ENCODE measurements around the gene GALM. TPM values are rescaled to one million over a fixed set of nuclear protein-coding genes. Genes with fewer than 3 reads are reported as not detected.
"Not testable (repeated sequence)": the region's sequence is repeated elsewhere in the genome, so short reads cannot be mapped to it uniquely, and the experiment has no call there.

GALM gene
- total RNA-seq, 1 donor from 2014 or later = 2.9 TPM

DNA sequence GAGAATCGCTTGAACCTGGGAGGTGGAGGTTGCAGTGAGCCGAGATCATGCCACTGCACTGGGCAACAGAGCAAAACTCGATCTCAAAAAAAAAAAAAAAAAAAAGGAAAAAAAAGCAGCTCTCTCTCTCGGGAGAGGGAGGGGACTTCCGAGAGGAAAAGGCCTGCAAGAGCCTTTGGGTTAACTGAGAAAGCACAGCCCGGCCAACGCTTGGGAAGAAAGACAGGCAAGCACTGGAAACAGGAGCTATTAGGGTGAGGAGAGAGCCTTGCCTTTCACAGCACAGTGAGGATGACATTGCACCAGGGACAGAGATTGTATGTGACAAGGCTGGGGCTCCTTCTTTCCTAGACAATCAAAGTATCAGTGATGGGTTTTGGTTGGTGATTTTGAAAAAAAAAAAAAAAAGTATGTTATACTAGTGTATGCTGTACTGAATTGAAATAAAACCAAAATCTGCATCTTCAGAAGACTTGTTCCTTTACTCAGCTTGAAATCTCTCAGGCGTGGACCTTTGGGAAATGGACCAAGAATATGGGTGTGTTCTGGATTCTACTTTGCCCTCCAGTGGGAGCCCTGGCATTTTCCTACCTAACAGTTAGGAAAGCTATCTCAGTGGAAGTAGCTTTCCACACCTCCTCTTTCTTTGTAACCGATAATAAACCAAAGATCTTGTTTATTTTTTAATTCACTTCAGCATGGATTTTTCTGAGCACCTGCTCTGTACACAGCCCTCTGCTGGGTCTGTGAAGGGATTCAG lies 68.6 kb downstream of the GALM start:
- DNase-seq (ENCODE audit: low spot score in 2 of 2) (no peak), FAIRE-seq (no peak)

DNA sequence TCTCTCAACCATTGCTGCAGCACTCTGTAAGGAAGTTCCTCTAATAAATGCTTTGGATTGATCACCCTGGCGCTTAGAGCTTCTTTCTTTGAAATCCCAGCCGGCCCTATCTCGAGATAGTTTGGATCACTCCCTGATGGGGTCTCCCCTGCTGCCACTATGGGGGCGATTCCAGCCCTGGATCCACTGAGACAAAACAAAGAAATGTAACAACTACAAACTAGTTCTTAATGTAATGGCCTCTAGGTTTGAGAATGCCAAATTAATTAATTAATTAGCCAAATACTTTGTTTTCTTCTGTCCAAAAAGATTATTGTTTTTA lies 70.0 kb downstream of the GALM start:
- FAIRE-seq = no peak
- no peak for DNase-seq (ENCODE audit: low spot score in 2 of 2)

DNA sequence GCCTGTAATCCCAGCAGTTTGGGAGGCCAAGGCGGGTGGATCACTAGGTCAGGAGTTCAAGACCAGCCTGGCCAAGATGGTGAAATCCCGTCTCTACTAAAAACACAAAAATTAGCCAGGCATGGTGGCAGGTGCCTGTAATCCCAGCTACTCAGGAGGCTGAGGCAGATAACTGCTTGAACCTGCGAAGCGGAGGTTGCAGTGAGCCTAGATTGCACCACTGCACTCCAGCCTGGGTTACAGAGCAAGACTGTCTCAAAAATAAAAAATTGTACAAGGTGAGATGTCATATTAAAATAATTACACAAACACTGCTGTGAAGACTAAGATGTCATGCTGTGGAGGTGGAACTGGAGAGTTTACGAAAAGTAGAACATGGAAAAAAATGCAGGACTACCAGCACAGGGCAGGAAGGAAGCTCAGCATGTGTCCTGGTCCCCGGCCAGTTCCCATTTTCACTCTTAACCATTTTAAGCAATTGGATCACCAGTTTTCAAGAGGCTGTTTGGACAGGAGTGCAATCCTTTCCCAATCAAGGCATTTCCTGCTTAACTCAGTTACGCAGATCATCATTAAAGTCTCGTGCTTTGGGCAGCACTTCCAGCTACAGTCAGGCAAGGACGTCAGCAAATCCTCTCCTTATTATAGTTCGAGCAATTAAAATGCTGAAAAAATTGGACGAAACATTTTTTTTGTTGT lies 71.2 kb downstream of the GALM start:
- not testable (repeated sequence) for FAIRE-seq
- DNase-seq (ENCODE audit: low spot score in 2 of 2) = peak in 1 of 2 donors; percentile 34

DNA sequence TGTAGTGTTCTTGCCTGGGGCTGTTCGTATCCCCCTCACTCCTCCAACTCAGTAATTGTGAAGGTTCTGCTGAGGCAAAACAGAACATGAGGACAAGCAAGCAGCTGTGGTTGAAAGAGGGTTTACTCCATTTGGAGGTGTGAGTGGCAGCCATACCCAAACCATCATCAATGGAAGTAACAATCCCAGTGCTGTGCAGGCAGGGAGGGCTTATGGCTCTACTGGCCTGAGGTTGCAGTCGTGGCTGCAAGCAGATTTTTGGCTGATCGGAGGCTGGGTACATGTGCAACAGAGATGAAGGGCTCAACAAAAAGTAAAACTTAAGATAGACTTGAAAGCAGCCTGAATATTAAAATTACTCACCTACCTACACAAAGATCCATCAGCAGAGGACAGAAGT lies 72.0 kb downstream of the GALM start:
- no peak for FAIRE-seq
- DNase-seq (ENCODE audit: low spot score in 2 of 2) = no peak

DNA sequence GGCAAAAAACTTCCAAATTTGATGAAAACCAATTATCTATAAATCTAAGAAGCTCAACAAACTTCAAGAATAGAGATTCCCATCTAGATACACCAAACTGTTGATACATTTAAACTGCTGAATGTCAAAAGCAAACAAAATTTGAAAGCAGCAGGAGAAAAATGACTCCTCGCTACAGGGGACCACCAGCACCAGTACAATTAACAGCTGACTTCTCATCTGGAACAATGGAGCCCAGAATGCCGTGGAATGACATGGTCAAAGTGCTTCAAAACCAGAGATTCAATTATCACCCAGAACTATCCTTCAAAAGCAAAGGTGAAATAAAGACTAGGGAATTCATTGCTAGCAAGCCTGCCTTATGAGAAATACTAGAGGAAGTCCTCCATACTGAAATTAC lies 73.6 kb downstream of the GALM start:
- DNase-seq (ENCODE audit: low spot score in 2 of 2) = no peak
- FAIRE-seq = no peak

- DNase-seq (ENCODE audit: low spot score in 2 of 2) = peak in 1 of 2 donors; percentile 30
- no peak for FAIRE-seq
Observed at GRCh38 chr2:38740851-38741731, 75.2 kb downstream of the GALM start.

GRCh38 chr2:38742797-38743559 lies 77.1 kb downstream of the GALM start:
- FAIRE-seq = no peak

DNA sequence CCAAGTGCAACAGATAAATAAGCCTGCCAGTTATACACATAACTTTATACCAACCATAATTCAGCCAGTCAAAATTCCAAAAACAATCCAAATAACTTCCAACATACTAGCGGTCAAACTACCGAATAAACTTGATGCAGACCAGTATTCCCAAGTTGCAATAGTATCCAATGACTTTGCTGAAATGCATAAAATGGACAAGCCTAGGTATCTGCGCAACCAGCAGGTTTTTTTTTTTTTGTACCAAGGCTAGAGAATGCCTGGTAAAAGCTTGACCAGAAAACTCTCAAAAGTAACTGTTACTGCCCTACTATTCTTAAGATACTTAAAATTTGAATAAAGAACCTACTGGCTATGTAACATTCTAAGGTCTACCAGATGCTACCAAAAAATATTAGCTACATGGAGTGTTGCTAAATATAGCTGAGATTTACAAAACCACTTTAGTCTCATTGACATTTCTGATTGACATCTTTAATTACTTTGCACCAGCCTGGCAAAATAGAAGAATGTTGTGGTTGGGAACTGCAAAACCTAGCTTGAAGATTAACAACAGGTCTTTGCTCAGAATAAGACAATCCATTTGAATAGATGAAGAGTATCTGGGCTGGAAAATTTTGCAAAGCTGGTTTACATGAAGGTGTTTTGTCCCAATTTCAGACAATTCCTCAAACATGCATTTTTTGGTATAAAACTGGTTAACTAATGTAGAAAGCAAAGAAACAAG lies 77.9 kb downstream of the GALM start:
- DNase-seq (ENCODE audit: low spot score in 2 of 2) (no peak), FAIRE-seq (no peak)

More at GRCh38 chr2:38742797-38743559, 77.1 kb downstream of the GALM start:
- DNase-seq (ENCODE audit: low spot score in 2 of 2) = no peak

DNA sequence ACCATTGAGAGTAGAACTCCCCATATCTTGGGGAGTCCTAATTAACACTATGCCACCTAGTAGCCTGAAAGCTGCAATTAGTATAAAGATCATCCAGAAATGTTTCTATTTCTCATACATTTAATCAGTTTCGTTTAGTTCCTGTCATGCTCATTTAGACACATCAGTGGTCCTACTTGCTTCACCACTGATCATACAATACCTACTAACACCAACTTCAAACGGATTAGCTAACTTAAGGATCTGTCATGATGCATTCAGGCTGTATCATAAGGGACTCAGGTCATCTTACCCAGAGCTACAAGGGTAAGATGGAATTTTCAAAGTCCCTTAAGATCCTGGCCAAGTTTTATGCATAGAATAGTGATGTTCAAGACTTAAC lies 78.5 kb downstream of the GALM start:
- FAIRE-seq (no peak), DNase-seq (ENCODE audit: low spot score in 2 of 2) (no peak)

DNA sequence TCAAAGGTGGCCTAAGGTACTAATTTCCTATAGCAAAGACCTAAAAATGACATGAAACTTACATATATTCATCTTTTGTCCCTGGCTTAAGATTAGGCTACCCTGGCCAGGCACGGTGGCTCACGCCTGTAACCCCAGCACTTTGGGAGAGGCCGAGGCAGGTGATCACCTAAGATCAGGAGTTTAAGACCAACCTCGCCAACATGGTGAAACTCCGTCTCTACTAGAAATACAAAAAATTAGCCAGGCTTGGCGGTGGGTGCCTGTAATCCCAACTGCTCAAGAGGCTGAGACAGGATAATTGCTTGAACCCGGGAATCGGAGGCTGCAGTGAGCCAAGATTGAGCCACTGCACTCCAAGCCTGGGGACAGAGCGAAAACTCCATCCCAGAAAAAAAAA lies 79.4 kb downstream of the GALM start:
- no peak for FAIRE-seq
- DNase-seq (ENCODE audit: low spot score in 2 of 2) = no peak

GRCh38 chr2:38747007-38747424 lies 81.1 kb downstream of the GALM start:
- no peak for FAIRE-seq

GRCh38 chr2:38747819-38748218 lies 81.9 kb downstream of the GALM start:
- DNase-seq (ENCODE audit: low spot score in 2 of 2) (no peak), FAIRE-seq (no peak)

More at GRCh38 chr2:38747007-38747424, 81.1 kb downstream of the GALM start:
- no peak for DNase-seq (ENCODE audit: low spot score in 2 of 2)

DNA sequence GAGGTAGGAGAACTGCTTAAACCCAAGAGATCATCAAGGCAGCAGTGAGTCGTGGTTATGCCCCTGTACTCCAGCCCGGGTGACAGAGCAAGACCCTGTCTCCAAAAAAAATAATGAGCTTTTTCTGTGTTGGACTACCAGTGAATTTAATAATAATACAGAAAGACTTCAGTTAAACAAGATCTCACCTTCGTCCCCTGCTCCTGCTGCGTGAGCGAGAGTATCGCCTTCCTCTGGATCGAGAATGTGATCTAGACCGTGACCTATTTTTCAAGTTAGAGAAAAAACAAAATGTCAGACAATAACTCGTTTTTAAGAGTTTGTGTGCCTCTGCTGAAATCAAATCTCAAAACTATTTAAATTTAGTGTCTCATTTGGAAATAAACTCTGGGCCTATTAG lies 82.5 kb downstream of the GALM start:
- DNase-seq (ENCODE audit: low spot score in 2 of 2) (no peak), FAIRE-seq (no peak)

DNA sequence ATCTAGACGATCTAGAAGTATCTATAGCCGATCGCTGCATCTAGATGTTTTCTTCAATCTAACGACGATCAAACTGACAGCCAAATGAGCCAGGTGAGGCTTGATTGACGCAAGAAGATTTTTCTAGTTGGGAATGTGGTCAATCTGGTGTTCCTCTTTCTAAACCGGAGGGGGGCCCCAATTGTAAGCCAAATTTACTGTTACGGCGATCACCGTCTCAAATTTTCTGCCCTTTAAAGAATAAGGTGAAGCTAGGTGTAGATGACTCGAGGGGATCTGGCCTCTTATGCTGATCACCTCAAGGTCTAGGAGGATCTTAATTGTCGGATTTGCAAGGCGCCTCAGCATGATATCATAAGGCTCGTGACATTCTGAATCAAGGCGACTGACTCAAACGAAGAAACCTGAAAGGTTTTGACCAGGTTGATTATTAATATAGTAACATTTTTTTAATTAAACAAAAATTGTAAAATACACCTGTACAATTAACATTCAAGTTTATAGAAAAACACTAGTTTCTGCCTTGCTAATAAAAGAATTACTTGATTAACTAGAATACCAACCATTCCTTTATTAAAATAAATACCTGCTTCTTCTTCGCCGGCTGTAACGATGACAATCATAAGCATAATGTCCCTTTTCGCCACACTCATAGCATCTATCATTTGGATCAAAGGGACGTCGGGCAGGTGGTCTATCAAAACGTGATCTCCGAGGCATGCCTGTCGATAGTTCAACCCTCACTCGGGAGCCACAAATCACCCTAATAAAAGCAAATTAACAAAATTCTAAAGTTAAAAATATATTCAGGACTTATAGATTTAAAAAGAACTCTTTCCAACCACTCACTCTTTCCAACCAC lies 83.3 kb downstream of the GALM start:
- DNase-seq (ENCODE audit: low spot score in 2 of 2) = no peak
- no peak for FAIRE-seq

GRCh38 chr2:38750011-38750890 lies 84.3 kb downstream of the GALM start:
- DNase-seq (ENCODE audit: low spot score in 2 of 2) (peak; percentile 63 to 65), FAIRE-seq (no peak)

- FAIRE-seq (no peak), DNase-seq (ENCODE audit: low spot score in 2 of 2) (peak; percentile 94)
Observed at GRCh38 chr2:38750891-38751595, 85.1 kb downstream of the GALM start, which contains the start of gene SRSF7. SRSF7 (minus strand) TSS chr2:38751361; CDS start chr2:38751256, 105 bp downstream.
